ENCODE results near the gene ACP1. TPM values are rescaled to one million over a fixed set of nuclear protein-coding genes. Genes with fewer than 3 reads are reported as not detected.

The ACP1 gene
- total RNA-seq, 3 donors from 2014 or later: 84.0 to 109 (median 84.2) TPM

GRCh38 chr2:323035-323434 lies 58.3 kb downstream of the ACP1 start:
- intact Hi-C loops (cut with DNase I; ENCODE audit: low total_unique reads): no loop called here
- TF ChIP-seq POLR2A (IDR thresholded peaks at IDR 0.05) (no peak), CTCF (IDR thresholded peaks at IDR 0.05) (no peak), POLR2AphosphoS5 (IDR thresholded peaks at IDR 0.05) (no peak)
- no peak overlapping the region for H3K4me3 ChIP-seq
- no peak for DNase-seq (ENCODE audit: low spot score in 2 of 2)
- H3K27me3 ChIP-seq: no peaks in the 10 kb centered on the region
- H3K27ac ChIP-seq: no peak overlapping the region
- no peaks in the 10 kb centered on the region for H3K4me1 ChIP-seq
- H3K9me3 ChIP-seq: peaks cover 0 to 10% of the 10 kb centered on the region in 2 donors
- no peaks in the 10 kb centered on the region for H3K36me3 ChIP-seq

Other genes starting within 250 kb of the ACP1 start
- 10 to 100 TPM in 1 of 3 donors, 1 to 10 TPM in 2; 1.6 to 30.7 (median 7.2) TPM for gene FAM110C, start 218.4 kb upstream of the ACP1 start, total RNA-seq
- 100 to 1,000 TPM in 1 of 3 donors, 10 to 100 TPM in 2; 40.5 to 151 (median 81.6) TPM for gene SH3YL1, start 915 bp upstream of the ACP1 start, total RNA-seq
- 10 to 100 TPM; 10.1 to 26.4 (median 16.1) TPM for gene ALKAL2, start 23.1 kb downstream of the ACP1 start, total RNA-seq

Measured in breast epithelium (tissue), 4 donors.